HCT116 (cell line): Measurements from ENCODE around the gene RPL29. TPM values are rescaled to one million over a fixed set of nuclear protein-coding genes. Genes with fewer than 3 reads are reported as not detected.

Experiments used
- ATAC-seq: fragments of 200-7000 bp; cut with Tn5 transposase; 2 replicates; pipeline ENCODE4 v1.9.1; 2020; ENCODE audit warnings: mild to moderate bottlenecking, moderate library complexity
- BruUV-seq: library from RNA; stranded (reverse); fragments of 400-500 nt; replicated peaks from 2 replicates; lab custom pipeline; 2021; lab: Mats Ljungman, UMichigan
- CTCF ChIA-PET: fragments of 300-600 bp; sonication (Branson Sonifier 250); formaldehyde crosslinking; loops from one replicate; lab custom pipeline; 2021; ENCODE audit warnings: antibody characterized with exemption; lab: Charles Lee
- POLR2A ChIA-PET: fragments of 300-600, 350-600 bp; sonication (Branson Sonifier 250); formaldehyde crosslinking; loops from one replicate; lab custom pipeline; 2021; ENCODE audit warnings: antibody characterized with exemption; lab: Charles Lee
- RAD21 ChIA-PET, 2 experiments: fragments of 300-600 bp; sonication (Branson Sonifier 250); formaldehyde crosslinking; loops; one replicate each; lab custom pipeline; 2023; ENCODE audit warnings: low total read pairs in 2 of 2; ENCODE audit not compliant: uncharacterized antibody in 2 of 2, unreplicated experiment in 2 of 2, low non-redundant PET in 1 of 2; lab: Charles Lee
- DNase-seq: peaks from one replicate; pipeline ENCODE4 v3.0.0-alpha.2; 2010; ENCODE audit warnings: low read depth, low spot score
- H2AFZ ChIP-seq: fragments of 200-600 bp; shearing (Covaris generic), sonication (generic); 2 replicates; pipeline ENCODE4 v1.6.1; 2017; ENCODE audit warnings: low read depth, mixed run types, mixed read lengths, antibody characterized with exemption, low read length; ENCODE audit not compliant: poor library complexity, severe bottlenecking
- H3K27ac ChIP-seq: 2 replicates; pipeline ENCODE4 v1.5.1; 2012; ENCODE audit warnings: low read depth, low read length
- H3K27me3 ChIP-seq: fragments of 200-600 bp; sonication (generic); 2 replicates; pipeline ENCODE4 v1.6.1; 2016; ENCODE audit warnings: mixed run types, low read length, mixed read lengths; ENCODE audit not compliant: insufficient read depth
- H3K36me3 ChIP-seq, 2 experiments: fragments of 200-500 bp in 1 of 2; fragments of 200-600 bp in 1 of 2; sonication (Bioruptor generic) in 1 of 2; sonication (generic) in 1 of 2; 2 replicates each; pipeline versions ENCODE4 v1.5.1 to v1.6.1; 2014 to 2016; ENCODE audit warnings: low read length in 2 of 2, inconsistent platforms in 1 of 2, mixed read lengths in 1 of 2, mixed run types in 1 of 2; ENCODE audit not compliant: insufficient read depth in 2 of 2, control insufficient read depth in 1 of 2
- H3K4me1 ChIP-seq, 2 experiments: fragments of 200-600 bp in 1 of 2; sonication (generic) in 1 of 2; 2 replicates each; pipeline versions ENCODE4 v1.5.1 to v1.6.1; 2012 to 2017; ENCODE audit warnings: low read length in 2 of 2, inconsistent platforms in 1 of 2, mild to moderate bottlenecking in 1 of 2, mixed read lengths in 1 of 2, mixed run types in 1 of 2, moderate library complexity in 1 of 2; ENCODE audit not compliant: insufficient read depth in 2 of 2, control insufficient read depth in 1 of 2
- H3K4me2 ChIP-seq: fragments of 200-600 bp; sonication (generic); 2 replicates; pipeline ENCODE4 v1.6.1; 2017; ENCODE audit warnings: mixed run types, low read length, mixed read lengths
- H3K4me3 ChIP-seq, 2 experiments: fragments of 200-600 bp in 1 of 2; sonication (generic) in 1 of 2; replicated peaks in 1 of 2; 2 replicates each; pipeline ENCODE4 v1.5.1; 2011 to 2016; ENCODE audit warnings: low read length in 2 of 2, control low read depth in 1 of 2, low read depth in 1 of 2, mild to moderate bottlenecking in 1 of 2, mixed read lengths in 1 of 2, mixed run types in 1 of 2
- H3K79me2 ChIP-seq: fragments of 200-600 bp; sonication (generic); 2 replicates; pipeline ENCODE4 v1.6.1; 2017; ENCODE audit warnings: mild to moderate bottlenecking, mixed run types, low read length, moderate library complexity, mixed read lengths; ENCODE audit not compliant: insufficient read depth
- H3K9ac ChIP-seq: fragments of 200-600 bp; sonication (generic); 2 replicates; pipeline ENCODE4 v1.6.1; 2016; ENCODE audit warnings: low read length, mixed read lengths
- H3K9me2 ChIP-seq: fragments of 200-600 bp; sonication (generic), shearing (Covaris generic); 2 replicates; pipeline ENCODE4 v1.6.1; 2017; ENCODE audit warnings: mixed run types, mild to moderate bottlenecking, moderate library complexity; ENCODE audit not compliant: insufficient read depth
- H3K9me3 ChIP-seq, 2 experiments: fragments of 200-500 bp in 1 of 2; fragments of 200-600 bp in 1 of 2; sonication (Bioruptor generic) in 1 of 2; sonication (generic) in 1 of 2; 2 replicates each; pipeline ENCODE4 v1.6.1; 2014 to 2017; ENCODE audit warnings: low read length in 2 of 2, mixed read lengths in 2 of 2, inconsistent platforms in 1 of 2, low read depth in 1 of 2, mild to moderate bottlenecking in 1 of 2, mixed run types in 1 of 2, moderate library complexity in 1 of 2; ENCODE audit not compliant: control insufficient read depth in 1 of 2, insufficient read depth in 1 of 2
- H4K20me1 ChIP-seq: fragments of 200-600 bp; sonication (generic), shearing (Covaris generic); 2 replicates; pipeline ENCODE4 v1.6.1; 2017; ENCODE audit warnings: mixed run types, mild to moderate bottlenecking, moderate library complexity; ENCODE audit not compliant: insufficient read depth
- ATF3 ChIP-seq: IDR thresholded peaks from 2 replicates; pipeline ENCODE4 v1.6.1; 2012
- CTCF ChIP-seq, 3 experiments: fragments of 200-600 bp in 1 of 3; sonication (generic) in 1 of 3; IDR thresholded peaks in 2 of 3; conservative IDR thresholded peaks in 1 of 3; 2 replicates each; pipeline ENCODE4 v1.5.1; 2012 to 2017; ENCODE audit warnings: low read depth in 2 of 3, low read length in 2 of 3, antibody characterized with exemption in 1 of 3, borderline replicate concordance in 1 of 3, control low read depth in 1 of 3, mild to moderate bottlenecking in 1 of 3, mixed read lengths in 1 of 3, mixed run types in 1 of 3, moderate library complexity in 1 of 3; ENCODE audit not compliant: insufficient read depth in 1 of 3
- EGR1 ChIP-seq: IDR thresholded peaks from 2 replicates; pipeline ENCODE4 v1.6.1; 2012; ENCODE audit warnings: low read depth
- ELF1 ChIP-seq: IDR thresholded peaks from 2 replicates; pipeline ENCODE4 v1.6.1; 2012; ENCODE audit warnings: low read depth, borderline replicate concordance
- EZH2 ChIP-seq: fragments of 200-600 bp; sonication (generic); IDR thresholded peaks from 2 replicates; pipeline ENCODE4 v1.6.1; 2017; ENCODE audit warnings: antibody characterized with exemption, mixed run types
- JUND ChIP-seq: IDR thresholded peaks from 2 replicates; pipeline ENCODE4 v1.6.1; 2012
- POLR2A ChIP-seq: IDR thresholded peaks from 2 replicates; pipeline ENCODE4 v1.7.0; 2011; ENCODE audit warnings: borderline replicate concordance; ENCODE audit not compliant: insufficient read depth, insufficient read length; ENCODE audit errors: extremely low read depth
- POLR2AphosphoS5 ChIP-seq: IDR thresholded peaks from 2 replicates; pipeline ENCODE4 v1.6.1; 2011; ENCODE audit warnings: mild to moderate bottlenecking, low read depth, low read length, moderate library complexity
- RAD21 ChIP-seq: IDR thresholded peaks from 2 replicates; pipeline ENCODE4 v1.6.1; 2012; ENCODE audit warnings: low read depth, mild to moderate bottlenecking
- SIN3A ChIP-seq: IDR thresholded peaks from 2 replicates; pipeline ENCODE4 v1.6.1; 2012; ENCODE audit warnings: low read depth
- SP1 ChIP-seq: IDR thresholded peaks from 2 replicates; pipeline ENCODE4 v1.6.1; 2012; ENCODE audit warnings: low read depth
- YY1 ChIP-seq: IDR thresholded peaks from 2 replicates; pipeline ENCODE4 v1.6.1; 2011; ENCODE audit warnings: low read length, low read depth, moderate library complexity, mild to moderate bottlenecking; ENCODE audit not compliant: insufficient replicate concordance; ENCODE audit errors: extremely low read depth
- intact Hi-C: fragments of 100-400 bp; cut with micrococcal nuclease; formaldehyde crosslinking; loops from 2 replicates; pipeline ENCODE4 v1.10.0; 2022
- total RNA-seq: library from RNA; stranded (reverse); gene quantifications from one replicate; pipeline ENCODE4 v1.2.1, GENCODE V29; 2021; ENCODE audit not compliant: unreplicated experiment

Gene RPL29
- total RNA-seq, 1 experiment from 2014 or later: 1,880 TPM

- H3K79me2 ChIP-seq: no peaks in the 10 kb centered on the region
- DNase-seq (no peak), ATAC-seq (no peak)
- no peaks in the 10 kb centered on the region for H3K9me3 ChIP-seq
- H4K20me1 ChIP-seq: no peaks in the 10 kb centered on the region
- no peak overlapping the region for H3K9ac ChIP-seq
- H3K4me1 ChIP-seq: peaks cover 4 to 23% of the 10 kb centered on the region in 2 experiments
- no peaks in the 10 kb centered on the region for H3K9me2 ChIP-seq
- RAD21 ChIA-PET: no interaction called here
- H3K4me3 ChIP-seq: no peak overlapping the region
- BruUV-seq: no TSS peak
- H3K27ac ChIP-seq: no peak overlapping the region
- no peaks in the 10 kb centered on the region for H3K36me3 ChIP-seq
- H2AFZ ChIP-seq: no peak overlapping the region
- H3K27me3 ChIP-seq: no peaks in the 10 kb centered on the region
- TF ChIP-seq SIN3A: no peak
- no peak for TF ChIP-seq ATF3
- no peak for TF ChIP-seq YY1
- TF ChIP-seq JUND: no peak
- CTCF ChIA-PET: interaction anchor here (1.2 to 2.3 kb wide), 5 partner anchors 48 to 334 kb away, joined by 4 to 7 read pairs (median 6); no protein-coding TSS in a partner anchor
- H3K4me2 ChIP-seq: peak overlapping the region; percentile 43
- intact Hi-C loops: loop anchor here (5.0 kb wide), 1 partner anchor 332 kb away; no protein-coding TSS in a partner anchor
- POLR2A ChIA-PET: no interaction called here
Observed at GRCh38 chr3:52004906-52005395, 9.3 kb upstream of the RPL29 start.

- RAD21 ChIA-PET: interaction anchor here (0.6 to 0.8 kb wide), 2 partner anchors 61 to 333 kb away, joined by 3 to 4 read pairs; no protein-coding TSS in a partner anchor
- Histone ChIP-seq H4K20me1 (no peaks in the 10 kb centered on the region), H3K9me2 (no peaks in the 10 kb centered on the region), H3K27me3 (no peaks in the 10 kb centered on the region), H3K79me2 (no peaks in the 10 kb centered on the region), H3K4me3 (no peak overlapping the region), H3K4me1 (peaks cover 4 to 23% of the 10 kb centered on the region in 2 experiments), H3K9me3 (no peaks in the 10 kb centered on the region), H3K27ac (no peak overlapping the region), H3K36me3 (no peaks in the 10 kb centered on the region), H3K4me2 (no peak overlapping the region), H3K9ac (no peak overlapping the region), H2AFZ (no peak overlapping the region)
- intact Hi-C loops: loop anchor here (5.0 kb wide), 1 partner anchor 333 kb away; no protein-coding TSS in a partner anchor
- ATAC-seq (no peak), DNase-seq (no peak)
- TF ChIP-seq POLR2A (no peak), EGR1 (no peak), EZH2 (no peak), JUND (no peak), SP1 (no peak), POLR2AphosphoS5 (no peak), RAD21 (no peak), ELF1 (no peak), CTCF (IDR thresholded peaks at IDR 0.05 in 2 of 3, conservative IDR thresholded peaks at IDR 0.05 in 1 of 3; ENCODE audit: borderline replicate concordance in 1 of 3, insufficient read depth in 1 of 3, low read depth in 2 of 3, low read length in 2 of 3) (0 out of 6 replicates have a peak, but pooled peaks of 1 of the 3 experiments have one; percentile 5)
- POLR2A ChIA-PET: no interaction called here
- CTCF ChIA-PET: interaction anchor here (0.7 to 2.3 kb wide), 7 partner anchors 9 to 335 kb away, joined by 3 to 7 read pairs (median 5); no protein-coding TSS in a partner anchor
- BruUV-seq: no TSS peak
Observed at GRCh38 chr3:52004163-52004787, 8.6 kb upstream of the RPL29 start.
